Measurements from ENCODE around the gene ATRN. TPM values are rescaled to one million over a fixed set of nuclear protein-coding genes. Genes with fewer than 3 reads are reported as not detected.
A peak's percentile ranks its signal among the peaks of the same experiment; 100 is the strongest.
"Not testable (repeated sequence)": the region's sequence is repeated elsewhere in the genome, so short reads cannot be mapped to it uniquely, and the experiment has no call there.

ATRN gene
- total RNA-seq (68.1 and 71.1 TPM in 2 replicates), polyA plus RNA-seq (14.7 and 20.3 TPM in 2 replicates)

DNA sequence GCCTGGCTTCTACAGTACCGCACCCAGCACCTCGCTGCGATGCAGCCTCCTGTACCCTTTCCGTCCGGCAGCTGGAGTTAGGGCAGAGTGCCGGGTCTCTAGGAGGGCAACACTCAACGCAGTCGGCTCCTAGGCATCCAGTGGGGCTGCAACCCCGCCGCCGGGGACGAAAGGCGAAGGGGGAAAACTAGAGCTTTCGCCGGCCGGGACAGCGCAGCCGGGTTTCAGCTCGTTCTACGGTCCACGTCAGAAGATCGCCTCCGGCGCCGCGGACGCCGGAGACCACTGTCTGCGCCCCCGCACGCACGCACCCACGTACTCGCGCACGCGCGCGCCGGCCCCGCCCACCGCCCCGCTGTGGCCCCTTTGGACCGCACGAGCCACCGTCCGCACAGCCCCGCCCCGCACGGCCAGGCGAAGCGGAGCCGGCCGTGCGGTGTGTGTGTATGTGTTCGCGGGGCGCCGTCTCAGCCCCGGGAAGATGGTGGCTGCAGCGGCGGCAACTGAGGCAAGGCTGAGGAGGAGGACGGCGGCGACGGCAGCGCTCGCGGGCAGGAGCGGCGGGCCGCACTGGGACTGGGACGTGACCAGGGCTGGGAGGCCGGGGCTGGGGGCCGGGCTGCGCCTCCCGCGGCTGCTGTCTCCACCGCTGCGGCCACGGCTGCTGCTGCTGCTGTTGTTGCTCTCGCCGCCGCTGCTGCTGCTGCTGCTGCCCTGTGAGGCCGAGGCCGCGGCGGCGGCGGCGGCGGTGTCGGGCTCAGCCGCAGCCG, at the start of gene ATRN:
Gene ATRN (plus strand): TSS at position 392 of the 770 bp plus-strand sequence. CDS start 90 bp downstream, at position 482.
- WGBS (ENCODE audit: low lambda C conversion rate, missing lambda C conversion rate): 1% methylated on average over 78 of the region's 95 CpGs
- Histone ChIP-seq H3K27me3 (no peaks in the 10 kb centered on the region), H4K20me1 (ENCODE audit: insufficient read depth, poor library complexity, severe bottlenecking) (peaks cover 13% of the 10 kb centered on the region), H3K36me3 (replicated peaks; ENCODE audit: insufficient read depth, low read depth) (no peaks in the 10 kb centered on the region), H3K4me3 (peak within 1 kb of the TSS; percentile 96), H3K4me2 (peak within 1 kb of the TSS; percentile 90), H2AFZ (peak within 1 kb of the TSS; percentile 90), H3K27ac (peak within 1 kb of the TSS; percentile 94), H3K79me2 (peaks cover 48% of the 10 kb centered on the region), H3K9me2 (replicated peaks; ENCODE audit: insufficient read depth) (no peaks in the 10 kb centered on the region), H3K4me1 (ENCODE audit: insufficient read depth) (peaks cover 19% of the 10 kb centered on the region), H3K9me3 (ENCODE audit: low read depth) (no peaks in the 10 kb centered on the region)
- TF ChIP-seq, protein P1, sequence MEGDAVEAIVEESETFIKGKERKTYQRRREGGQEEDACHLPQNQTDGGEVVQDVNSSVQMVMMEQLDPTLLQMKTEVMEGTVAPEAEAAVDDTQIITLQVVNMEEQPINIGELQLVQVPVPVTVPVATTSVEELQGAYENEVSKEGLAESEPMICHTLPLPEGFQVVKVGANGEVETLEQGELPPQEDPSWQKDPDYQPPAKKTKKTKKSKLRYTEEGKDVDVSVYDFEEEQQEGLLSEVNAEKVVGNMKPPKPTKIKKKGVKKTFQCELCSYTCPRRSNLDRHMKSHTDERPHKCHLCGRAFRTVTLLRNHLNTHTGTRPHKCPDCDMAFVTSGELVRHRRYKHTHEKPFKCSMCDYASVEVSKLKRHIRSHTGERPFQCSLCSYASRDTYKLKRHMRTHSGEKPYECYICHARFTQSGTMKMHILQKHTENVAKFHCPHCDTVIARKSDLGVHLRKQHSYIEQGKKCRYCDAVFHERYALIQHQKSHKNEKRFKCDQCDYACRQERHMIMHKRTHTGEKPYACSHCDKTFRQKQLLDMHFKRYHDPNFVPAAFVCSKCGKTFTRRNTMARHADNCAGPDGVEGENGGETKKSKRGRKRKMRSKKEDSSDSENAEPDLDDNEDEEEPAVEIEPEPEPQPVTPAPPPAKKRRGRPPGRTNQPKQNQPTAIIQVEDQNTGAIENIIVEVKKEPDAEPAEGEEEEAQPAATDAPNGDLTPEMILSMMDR (IDR thresholded peaks at IDR 0.05; ENCODE audit: poor library complexity): no peak
- TF ChIP-seq EZH2 (IDR thresholded peaks at IDR 0.05; ENCODE audit: borderline replicate concordance) (no peak), EZH2phosphoT487 (IDR thresholded peaks at IDR 0.05; ENCODE audit: low read depth, severe bottlenecking, unreplicated experiment) (no peak)
- peak; percentile 95 for DNase-seq (ENCODE audit: low spot score)

DNA sequence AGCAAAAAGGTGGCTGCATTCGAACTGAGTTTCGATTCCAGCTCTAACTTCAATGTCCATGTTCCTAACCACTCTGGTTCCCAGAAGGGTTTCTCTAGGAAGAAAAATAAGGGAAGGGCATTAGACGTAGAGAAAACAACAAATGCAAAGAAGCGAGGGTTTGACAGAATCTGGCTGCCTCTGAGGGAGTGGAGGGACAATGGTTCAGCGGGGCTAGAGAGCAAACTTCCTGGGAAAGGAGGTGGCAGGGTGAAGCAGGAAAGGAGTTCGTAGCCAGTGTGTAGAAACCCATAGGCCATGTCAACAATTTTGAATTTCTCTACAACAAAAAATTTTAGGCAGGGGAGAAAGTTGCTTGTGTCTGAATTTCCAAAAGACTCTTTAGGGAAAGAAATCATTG, 48.8 kb upstream of the ATRN start:
- Histone ChIP-seq H3K4me1 (ENCODE audit: insufficient read depth) (no peaks in the 10 kb centered on the region), H3K4me3 (no peak overlapping the region), H4K20me1 (ENCODE audit: insufficient read depth, poor library complexity, severe bottlenecking) (no peaks in the 10 kb centered on the region), H3K27ac (no peak overlapping the region), H3K4me2 (no peak overlapping the region), H3K9me2 (replicated peaks; ENCODE audit: insufficient read depth) (no peaks in the 10 kb centered on the region), H3K36me3 (replicated peaks; ENCODE audit: insufficient read depth, low read depth) (no peaks in the 10 kb centered on the region), H3K79me2 (no peaks in the 10 kb centered on the region), H2AFZ (no peak overlapping the region), H3K27me3 (no peaks in the 10 kb centered on the region), H3K9me3 (ENCODE audit: low read depth) (no peaks in the 10 kb centered on the region)
- DNase-seq (ENCODE audit: low spot score): no peak
- TF ChIP-seq EZH2 (IDR thresholded peaks at IDR 0.05; ENCODE audit: borderline replicate concordance) (no peak), EZH2phosphoT487 (IDR thresholded peaks at IDR 0.05; ENCODE audit: low read depth, severe bottlenecking, unreplicated experiment) (no peak)
- TF ChIP-seq, protein P1 (IDR thresholded peaks at IDR 0.05; ENCODE audit: poor library complexity): no peak
- WGBS (ENCODE audit: low lambda C conversion rate, missing lambda C conversion rate): 77% methylated on average over 6 of the region's 6 CpGs

DNA sequence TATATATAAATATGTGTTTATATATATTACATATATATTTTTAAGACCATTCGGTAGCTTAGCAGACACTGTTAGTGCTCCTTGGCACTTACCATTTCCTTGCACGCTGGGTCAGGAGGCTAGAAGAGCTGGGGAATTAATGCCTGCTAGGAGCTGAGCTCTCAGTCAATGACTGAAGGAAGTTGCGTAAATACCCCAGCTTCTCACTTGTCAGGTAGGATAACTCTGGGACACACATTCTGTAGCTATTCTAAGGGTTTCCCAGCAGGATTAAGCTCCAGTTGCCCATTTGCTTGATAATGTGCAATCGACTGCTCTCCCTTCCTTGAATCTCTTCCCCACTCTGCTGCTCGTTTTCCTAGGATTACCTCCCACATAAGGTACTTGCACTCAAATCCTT, 47.7 kb upstream of the ATRN start:
- Histone ChIP-seq H3K4me1 (ENCODE audit: insufficient read depth) (no peaks in the 10 kb centered on the region), H3K4me2 (no peak overlapping the region), H2AFZ (no peak overlapping the region), H3K4me3 (no peak overlapping the region), H3K79me2 (no peaks in the 10 kb centered on the region), H3K27me3 (no peaks in the 10 kb centered on the region), H4K20me1 (ENCODE audit: insufficient read depth, poor library complexity, severe bottlenecking) (no peaks in the 10 kb centered on the region), H3K9me2 (replicated peaks; ENCODE audit: insufficient read depth) (no peaks in the 10 kb centered on the region), H3K36me3 (replicated peaks; ENCODE audit: insufficient read depth, low read depth) (no peaks in the 10 kb centered on the region), H3K9me3 (ENCODE audit: low read depth) (no peaks in the 10 kb centered on the region), H3K27ac (no peak overlapping the region)
- DNase-seq (ENCODE audit: low spot score): no peak
- 52% methylated on average over 5 of the region's 5 CpGs for WGBS (ENCODE audit: low lambda C conversion rate, missing lambda C conversion rate)
- TF ChIP-seq EZH2 (IDR thresholded peaks at IDR 0.05; ENCODE audit: borderline replicate concordance) (no peak), EZH2phosphoT487 (IDR thresholded peaks at IDR 0.05; ENCODE audit: low read depth, severe bottlenecking, unreplicated experiment) (no peak)
- TF ChIP-seq, protein P1 (IDR thresholded peaks at IDR 0.05; ENCODE audit: poor library complexity): no peak

DNA sequence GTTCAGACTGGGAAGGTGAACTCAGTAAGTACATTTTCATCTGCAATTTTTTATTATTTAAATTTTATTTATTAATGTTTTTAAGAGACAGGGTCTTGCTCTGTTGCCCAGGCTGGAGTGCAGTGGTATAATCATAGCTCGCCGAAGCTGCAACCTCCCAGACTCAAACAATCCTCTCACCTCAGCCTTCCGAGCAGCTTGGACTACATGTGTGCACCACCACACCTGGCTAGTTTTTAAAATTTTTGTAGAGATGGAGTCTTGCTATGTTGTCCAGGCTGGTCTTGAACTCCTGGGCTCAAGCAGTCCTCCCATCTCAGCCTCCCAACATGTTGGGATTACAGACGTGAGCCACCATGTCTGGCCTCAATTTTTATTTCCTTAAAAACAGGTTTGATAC, 44.1 kb upstream of the ATRN start:
- not testable (repeated sequence) for H3K9me2 ChIP-seq (replicated peaks; ENCODE audit: insufficient read depth); H3K4me1 ChIP-seq (ENCODE audit: insufficient read depth); H3K27ac ChIP-seq; H3K4me3 ChIP-seq; H4K20me1 ChIP-seq (ENCODE audit: insufficient read depth, poor library complexity, severe bottlenecking); H3K79me2 ChIP-seq; H3K9me3 ChIP-seq (ENCODE audit: low read depth); DNase-seq (ENCODE audit: low spot score); H2AFZ ChIP-seq; H3K27me3 ChIP-seq; H3K4me2 ChIP-seq; H3K36me3 ChIP-seq (replicated peaks; ENCODE audit: insufficient read depth, low read depth)
- WGBS (ENCODE audit: low lambda C conversion rate, missing lambda C conversion rate): 87% methylated on average over 4 of the region's 4 CpGs

Data from hepatocyte (in vitro differentiated cells).